GM19455 (cell line): ENCODE measurements around the gene YWHAG.
"Not testable (repeated sequence)": the region's sequence is repeated elsewhere in the genome, so short reads cannot be mapped to it uniquely, and the experiment has no call there.

Experiments used
- ATAC-seq: cut with Tn5 transposase; IDR thresholded peaks from one replicate; pipeline ENCODE4 v1.9.1; 2021; ENCODE audit not compliant: unreplicated experiment

YWHAG gene

DNA sequence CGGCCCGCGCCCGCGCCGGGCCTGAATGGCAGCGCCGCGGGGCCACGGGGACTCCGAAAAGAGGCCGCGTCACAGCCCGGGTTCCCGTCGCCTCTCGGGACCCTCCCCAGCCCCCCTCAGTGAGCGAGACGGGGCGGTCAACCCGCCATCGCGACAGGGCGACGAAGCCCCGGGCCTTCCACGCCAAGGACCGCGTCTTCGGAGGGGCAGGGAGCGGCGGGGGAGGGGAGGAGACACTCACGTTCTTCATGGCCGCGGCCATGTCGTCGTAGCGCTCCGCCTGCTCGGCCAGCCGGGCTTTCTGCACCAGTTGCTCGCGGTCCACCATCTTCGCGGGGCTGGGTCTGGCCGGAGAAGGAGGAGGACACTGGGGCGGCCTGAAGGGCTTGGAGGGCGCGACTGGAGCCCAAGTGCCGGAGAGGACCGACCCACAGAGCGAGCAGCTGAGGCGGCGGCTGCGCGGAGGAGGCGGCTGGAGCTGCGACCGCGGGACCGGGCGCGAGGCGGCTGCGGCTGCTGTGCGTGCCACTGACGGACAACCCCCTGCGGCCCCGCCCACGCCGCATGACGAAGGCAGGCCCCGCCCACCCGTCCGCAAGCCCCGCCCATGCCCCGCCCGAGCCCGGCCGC, at the start of gene YWHAG:
Gene YWHAG, minus strand, starts transcription at position 511 of the 630 bp plus-strand sequence. Its CDS starts 183 bp downstream, at position 328.
- peak; percentile 58 for ATAC-seq

DNA sequence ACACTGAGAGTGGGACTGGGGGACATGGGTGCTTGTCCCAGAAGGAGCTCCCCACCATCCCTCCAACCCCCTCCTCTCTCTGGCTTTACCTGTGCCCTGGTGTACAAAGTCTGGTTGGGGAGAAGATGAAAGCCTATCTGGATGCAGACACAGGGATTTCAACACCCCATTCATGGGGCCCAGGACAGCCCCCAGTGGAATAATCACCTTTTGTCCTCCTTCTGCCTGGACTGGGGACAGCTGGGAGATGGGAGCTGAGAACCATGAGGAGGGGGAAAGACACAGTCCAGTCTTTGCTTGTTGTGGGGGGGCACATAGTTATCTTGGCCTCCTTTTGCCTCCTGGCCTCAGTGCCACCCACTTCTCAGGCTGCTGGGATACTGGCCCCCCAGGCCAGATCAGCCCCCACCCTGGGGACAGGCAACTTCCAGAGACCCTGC, 49.4 kb upstream of the YWHAG start:
- ATAC-seq = no peak

GRCh38 chr7:76407718-76408117, 48.9 kb upstream of the YWHAG start:
- ATAC-seq = no peak

GRCh38 chr7:76405738-76406137, 46.9 kb upstream of the YWHAG start:
- no peak for ATAC-seq

- no peak for ATAC-seq
These were observed 45.1 kb upstream of the YWHAG start for GRCh38 chr7:76403780-76404494.

- not testable (repeated sequence) for ATAC-seq
These were observed 44.3 kb upstream of the YWHAG start for GRCh38 chr7:76403097-76403496.

DNA sequence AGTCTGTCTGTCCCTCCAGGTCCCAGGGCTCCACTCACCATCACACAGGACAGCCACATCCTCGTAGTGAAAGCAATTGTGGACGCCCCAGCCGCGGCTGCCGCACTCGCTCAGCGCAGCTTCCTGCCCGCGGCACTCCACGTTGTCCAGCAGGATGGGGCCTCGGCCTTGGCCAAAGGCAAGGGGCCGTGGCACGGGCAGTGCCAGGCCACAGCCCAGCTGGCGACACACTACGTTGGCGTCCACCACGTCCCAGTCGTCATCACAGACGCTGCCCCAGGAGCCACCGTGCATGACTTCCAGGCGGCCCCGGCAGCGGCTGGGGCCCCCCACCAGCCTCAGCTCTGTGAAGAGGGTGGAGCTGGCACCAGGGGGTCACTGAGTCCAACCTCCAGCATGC, 41.5 kb upstream of the YWHAG start:
- ATAC-seq = no peak

DNA sequence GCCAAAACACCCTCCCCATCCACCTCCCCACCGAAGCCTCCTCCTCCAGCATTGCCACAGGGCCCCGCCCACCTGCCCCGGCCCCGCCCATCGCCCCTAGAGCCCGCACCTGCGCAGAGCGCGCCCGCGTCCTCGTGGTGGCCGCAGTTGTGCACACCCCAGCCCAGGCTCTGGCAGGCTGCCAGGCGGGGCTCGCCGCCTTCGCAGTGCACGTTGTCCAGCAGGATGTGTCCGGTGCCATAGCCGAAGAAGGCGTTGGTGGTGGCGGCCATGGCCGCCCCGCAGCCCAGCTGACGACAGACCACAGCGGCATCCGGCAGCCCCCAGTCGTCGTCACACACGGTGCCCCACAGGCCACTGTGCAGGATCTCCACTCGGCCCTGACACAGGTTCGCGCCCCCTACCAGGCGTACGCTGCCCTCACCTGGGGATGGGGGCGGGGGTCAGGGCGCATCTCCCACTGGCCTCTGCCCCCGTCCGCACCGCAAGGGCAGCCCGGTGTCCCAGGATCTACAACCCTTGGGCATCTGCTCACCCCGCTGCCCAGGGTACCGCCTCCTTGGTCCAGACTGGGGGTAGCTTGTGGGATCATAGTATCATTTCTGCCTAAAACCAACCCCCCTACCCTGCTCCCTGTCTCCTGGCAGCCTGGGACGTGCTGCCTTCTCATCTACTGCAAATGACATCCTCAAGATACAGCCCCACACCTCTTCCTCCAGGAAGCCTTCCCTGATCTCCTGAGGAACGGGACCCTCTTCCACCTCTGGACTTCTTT, 38.8 kb upstream of the YWHAG start:
- no peak for ATAC-seq

DNA sequence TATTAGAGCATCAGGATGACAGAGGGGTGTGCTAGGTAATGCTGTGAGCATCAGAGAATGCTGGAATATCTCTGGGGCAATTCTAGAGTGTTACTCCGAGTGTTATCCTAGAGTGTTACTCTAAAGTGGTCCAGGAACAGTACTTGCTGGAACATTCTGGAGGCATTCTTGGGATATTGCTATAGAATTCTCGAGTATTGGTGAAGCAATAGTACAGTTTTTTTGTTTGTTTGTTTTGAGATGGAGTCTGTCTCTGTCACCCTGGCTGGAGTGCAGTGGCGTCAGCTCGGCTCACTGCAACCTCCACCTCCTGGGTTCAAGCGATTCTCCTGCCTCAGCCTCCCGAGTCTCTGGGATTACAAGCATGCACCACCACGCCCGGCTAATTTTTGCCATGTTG, 38.1 kb upstream of the YWHAG start:
- ATAC-seq = no peak

DNA sequence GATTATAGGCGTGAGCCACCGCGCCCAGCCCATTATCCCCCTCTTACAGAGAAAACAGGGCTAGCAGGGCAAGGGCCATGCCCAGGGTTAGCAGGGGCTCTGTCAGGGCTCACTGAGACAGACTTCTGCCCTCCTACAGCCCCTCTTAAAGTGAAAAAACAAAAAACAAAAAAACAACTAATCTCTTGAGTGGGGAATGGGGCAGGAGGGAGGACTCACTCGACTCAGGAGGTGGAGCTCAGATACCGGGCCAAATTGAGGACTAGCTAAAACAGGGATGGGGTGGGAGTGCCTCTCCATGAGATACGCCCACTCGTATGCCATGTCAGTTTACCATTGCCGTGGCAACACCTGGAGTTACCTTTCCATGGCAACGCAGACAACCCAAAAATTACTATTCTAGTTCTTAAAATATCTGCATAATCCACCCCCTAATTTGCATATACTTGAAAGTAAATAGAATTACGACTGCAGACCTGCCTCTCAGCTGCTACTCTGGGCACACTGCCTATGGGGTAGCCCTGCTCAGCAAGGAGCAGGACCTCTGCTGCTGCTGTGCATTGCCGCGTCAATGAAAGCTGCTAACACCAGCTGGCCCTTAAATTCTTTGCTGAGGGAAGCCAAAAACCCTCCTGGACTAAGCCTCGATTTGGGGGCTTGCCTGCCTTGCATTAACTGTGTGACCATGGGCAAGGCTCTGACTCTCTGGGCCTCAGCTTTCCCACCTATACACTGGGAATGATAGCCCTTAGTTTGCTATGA, 37.4 kb upstream of the YWHAG start:
- no peak for ATAC-seq

DNA sequence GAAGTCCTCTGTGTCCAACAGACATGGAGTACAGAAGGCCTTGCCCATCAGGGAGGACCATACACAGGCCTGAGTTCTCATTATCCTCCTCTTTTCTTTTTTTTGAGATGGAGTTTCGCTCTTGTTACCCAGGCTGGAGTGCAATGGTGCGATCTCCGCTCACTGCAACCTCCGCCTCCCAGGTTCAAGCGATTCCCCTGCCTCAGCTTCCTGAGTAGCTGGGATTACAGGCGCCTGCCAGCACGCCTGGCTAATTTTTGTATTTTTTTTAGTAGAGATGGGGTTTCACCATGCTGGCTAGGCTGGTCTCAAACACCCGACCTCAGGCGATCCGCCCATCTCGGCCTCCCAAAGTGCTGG, 36.8 kb upstream of the YWHAG start:
- ATAC-seq = not testable (repeated sequence)

- ATAC-seq = no peak
These were observed 36.2 kb upstream of the YWHAG start for GRCh38 chr7:76394957-76395356.

DNA sequence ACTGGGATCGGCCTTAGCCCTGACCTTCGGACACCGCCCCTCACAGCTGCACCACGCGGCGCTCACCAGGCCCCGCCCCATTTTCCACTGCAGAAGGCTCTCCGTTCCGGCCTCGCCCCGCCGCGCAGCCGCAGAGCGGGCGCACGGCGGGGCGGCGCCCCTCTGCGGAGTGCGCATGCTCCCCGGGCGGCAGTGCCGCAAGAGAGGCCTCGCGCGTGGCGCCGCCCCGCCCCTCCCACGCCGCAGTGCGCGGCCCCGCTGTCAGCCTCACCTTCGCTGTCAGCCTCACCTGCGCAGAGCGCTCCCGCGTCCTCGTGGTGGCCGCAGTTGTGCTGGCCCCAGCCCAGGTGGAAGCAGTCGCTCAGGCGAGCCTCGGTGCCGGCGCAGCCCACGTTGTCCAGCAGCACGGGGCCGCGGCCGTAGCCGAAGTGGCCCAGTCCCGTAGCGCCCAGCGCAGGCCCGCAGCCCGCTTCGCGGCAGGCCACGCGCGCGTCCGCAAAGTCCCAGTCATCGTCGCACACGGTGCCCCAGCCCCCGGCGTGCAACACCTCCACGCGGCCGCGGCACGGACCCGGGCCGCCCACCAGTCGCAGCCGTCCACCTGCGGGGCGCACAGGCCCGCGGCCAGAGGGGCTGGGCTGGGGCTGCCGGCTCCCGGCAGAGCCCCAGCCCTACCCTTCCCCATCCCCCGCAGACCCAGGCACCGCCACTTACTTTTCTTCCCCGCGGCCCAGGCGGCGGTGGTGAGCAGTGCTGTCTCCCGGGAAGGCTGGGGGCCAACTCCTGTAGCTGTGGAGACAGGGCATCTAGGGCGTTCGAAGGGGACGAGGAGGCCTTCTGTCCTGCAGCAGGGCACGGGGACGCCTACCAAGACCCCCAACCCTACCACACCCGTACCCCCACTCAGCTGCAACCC, 34.6 kb upstream of the YWHAG start:
- peak; percentile 91 for ATAC-seq

GRCh38 chr7:76392531-76393115, 33.8 kb upstream of the YWHAG start:
- no peak for ATAC-seq

- ATAC-seq = no peak
These were observed 31.3 kb upstream of the YWHAG start for GRCh38 chr7:76390092-76390491.

DNA sequence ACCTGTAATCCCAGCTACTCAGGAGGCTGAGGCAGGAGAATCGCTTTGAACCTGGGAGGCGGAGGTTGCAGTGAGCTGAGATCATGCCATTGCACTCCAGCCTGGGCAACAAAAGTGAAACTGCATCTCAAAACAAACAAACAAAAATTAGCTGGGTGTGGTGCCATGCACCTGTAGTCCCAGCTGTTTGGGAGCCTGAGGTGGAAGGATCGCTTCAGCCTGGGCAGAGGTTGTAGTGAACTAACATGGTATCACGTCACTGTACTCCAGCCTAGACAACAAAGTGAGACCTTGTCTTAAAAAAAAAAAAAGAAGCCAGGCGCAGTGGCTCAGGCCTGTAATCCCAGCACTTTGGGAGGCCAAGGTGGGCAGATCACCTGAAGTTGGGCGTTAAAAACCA, 29.0 kb upstream of the YWHAG start:
- ATAC-seq = not testable (repeated sequence)

GRCh38 chr7:76386691-76387260, 28.0 kb upstream of the YWHAG start:
- ATAC-seq = no peak

DNA sequence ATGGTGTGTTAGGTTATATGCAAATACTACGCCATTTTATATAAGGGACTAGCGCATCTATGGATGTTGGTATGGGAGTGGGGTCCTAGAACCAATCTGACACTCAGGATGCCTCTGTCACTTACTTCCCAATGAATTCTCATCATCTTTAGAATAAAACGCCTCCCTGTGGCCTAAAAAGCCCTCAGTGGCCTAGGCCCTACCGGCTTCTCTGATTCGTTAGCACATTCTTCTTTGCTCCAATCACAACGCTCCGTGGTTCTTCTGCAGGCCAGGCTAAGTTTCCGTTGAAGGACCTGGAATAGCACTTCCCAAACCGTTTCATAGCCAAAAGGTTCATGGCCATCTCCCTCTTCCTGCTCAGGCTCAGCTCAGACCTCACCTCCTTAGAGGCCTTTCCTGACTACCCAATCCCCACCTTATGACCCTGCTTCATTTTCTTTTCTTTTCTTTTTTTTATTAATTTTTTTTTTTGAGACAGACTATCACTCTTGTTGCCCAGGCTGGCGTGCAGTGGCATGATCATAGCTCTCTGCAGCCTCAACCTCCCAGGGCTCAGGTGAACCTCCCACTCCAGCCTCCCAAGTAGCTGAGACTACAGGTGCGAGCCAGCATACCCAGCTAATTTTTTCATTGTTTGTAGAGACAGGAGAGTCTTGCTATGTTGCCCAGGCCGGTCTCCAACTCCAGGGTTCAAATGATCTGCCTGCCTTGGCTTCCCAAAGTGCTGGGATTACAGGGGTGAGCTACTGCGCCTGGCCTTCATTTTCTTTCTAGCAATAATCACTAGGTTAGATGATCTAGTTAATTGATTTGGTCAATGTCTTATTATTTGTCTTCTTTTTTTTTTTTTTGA, 24.5 kb upstream of the YWHAG start:
- ATAC-seq = no peak

DNA sequence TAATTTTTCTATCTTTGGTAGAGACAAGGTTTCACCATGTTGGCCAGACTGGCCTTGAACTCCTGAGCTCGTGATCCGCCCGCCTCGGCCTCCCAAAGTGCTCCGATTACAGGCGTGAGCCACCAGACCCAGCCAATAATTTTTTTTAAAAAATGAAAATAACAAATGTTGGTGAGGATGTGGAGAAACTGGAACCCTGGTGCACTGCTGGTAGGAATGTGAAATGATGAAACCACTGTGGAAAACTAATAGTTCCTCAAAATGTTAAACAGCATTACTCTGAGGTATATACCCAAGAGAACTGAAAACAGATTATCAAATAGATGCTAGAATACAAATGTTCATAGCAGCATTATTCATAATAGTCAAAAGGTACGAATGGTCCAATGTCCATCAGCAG, 23.0 kb upstream of the YWHAG start:
- ATAC-seq = no peak
